Memory B cell (primary cell): ENCODE measurements around the gene UMODL1.

Source experiments
- ATAC-seq: fragments of 150-1000 bp; cut with Tn5 transposase; 2 replicates; pipeline ENCODE4 v1.10.0; 2021; ENCODE audit warnings: low read depth, mild to moderate bottlenecking, moderate library complexity
- DNase-seq, 2 donors: peaks; one replicate each; pipeline ENCODE4 v3.0.0; 2022; ENCODE audit warnings: low spot score in 2 of 2
- H3K27ac Mint-ChIP-seq: one replicate; pipeline ENCODE4 v1.8.0; 2022; ENCODE audit warnings: mild to moderate bottlenecking, moderate library complexity, mixed read lengths
- H3K27me3 Mint-ChIP-seq: one replicate; pipeline ENCODE4 v1.8.0; 2022; ENCODE audit warnings: mixed read lengths
- H3K36me3 Mint-ChIP-seq: one replicate; pipeline ENCODE4 v1.8.0; 2022; ENCODE audit warnings: mild to moderate bottlenecking, mixed read lengths
- H3K4me1 Mint-ChIP-seq: one replicate; pipeline ENCODE4 v1.8.0; 2022; ENCODE audit warnings: mixed read lengths
- H3K4me3 Mint-ChIP-seq: one replicate; pipeline ENCODE4 v1.8.0; 2022; ENCODE audit warnings: mild to moderate bottlenecking, moderate library complexity, mixed read lengths
- H3K9me3 Mint-ChIP-seq: one replicate; pipeline ENCODE4 v1.8.0; 2022; ENCODE audit warnings: mixed read lengths

UMODL1 gene

GRCh38 chr21:42085246-42086077, 14.3 kb downstream of the UMODL1 start:
- Mint-ChIP-seq H3K4me3 (no peak overlapping the region), H3K9me3 (no peaks in the 10 kb centered on the region), H3K36me3 (no peaks in the 10 kb centered on the region), H3K27ac (no peak overlapping the region), H3K4me1 (peaks cover 4% of the 10 kb centered on the region), H3K27me3 (peaks cover 4% of the 10 kb centered on the region)
- DNase-seq (no peak), ATAC-seq (no peak)

- H3K4me1 Mint-ChIP-seq: peaks cover 4% of the 10 kb centered on the region
- DNase-seq (no peak), ATAC-seq (no peak)
- no peak overlapping the region for H3K27ac Mint-ChIP-seq
- no peak overlapping the region for H3K4me3 Mint-ChIP-seq
- H3K9me3 Mint-ChIP-seq: no peaks in the 10 kb centered on the region
- H3K27me3 Mint-ChIP-seq: peaks cover 14% of the 10 kb centered on the region
- no peaks in the 10 kb centered on the region for H3K36me3 Mint-ChIP-seq
These were observed 15.9 kb downstream of the UMODL1 start for GRCh38 chr21:42086969-42087368.

- Mint-ChIP-seq H3K27me3 (peaks cover 14% of the 10 kb centered on the region), H3K9me3 (no peaks in the 10 kb centered on the region)
These were observed 17.0 kb downstream of the UMODL1 start for GRCh38 chr21:42088148-42088547.

GRCh38 chr21:42088658-42089057, 17.5 kb downstream of the UMODL1 start:
- no peak overlapping the region for H3K4me3 Mint-ChIP-seq
- no peaks in the 10 kb centered on the region for H3K36me3 Mint-ChIP-seq
- DNase-seq (no peak), ATAC-seq (no peak)
- no peaks in the 10 kb centered on the region for H3K9me3 Mint-ChIP-seq
- no peak overlapping the region for H3K27ac Mint-ChIP-seq
- no peaks in the 10 kb centered on the region for H3K4me1 Mint-ChIP-seq
- H3K27me3 Mint-ChIP-seq: peaks cover 10% of the 10 kb centered on the region

More at GRCh38 chr21:42088148-42088547, 17.0 kb downstream of the UMODL1 start:
- no peak for ATAC-seq
- H3K36me3 Mint-ChIP-seq: no peaks in the 10 kb centered on the region
- H3K27ac Mint-ChIP-seq: no peak overlapping the region
- DNase-seq: no peak
- peaks cover 4% of the 10 kb centered on the region for H3K4me1 Mint-ChIP-seq
- H3K4me3 Mint-ChIP-seq: no peak overlapping the region

DNA sequence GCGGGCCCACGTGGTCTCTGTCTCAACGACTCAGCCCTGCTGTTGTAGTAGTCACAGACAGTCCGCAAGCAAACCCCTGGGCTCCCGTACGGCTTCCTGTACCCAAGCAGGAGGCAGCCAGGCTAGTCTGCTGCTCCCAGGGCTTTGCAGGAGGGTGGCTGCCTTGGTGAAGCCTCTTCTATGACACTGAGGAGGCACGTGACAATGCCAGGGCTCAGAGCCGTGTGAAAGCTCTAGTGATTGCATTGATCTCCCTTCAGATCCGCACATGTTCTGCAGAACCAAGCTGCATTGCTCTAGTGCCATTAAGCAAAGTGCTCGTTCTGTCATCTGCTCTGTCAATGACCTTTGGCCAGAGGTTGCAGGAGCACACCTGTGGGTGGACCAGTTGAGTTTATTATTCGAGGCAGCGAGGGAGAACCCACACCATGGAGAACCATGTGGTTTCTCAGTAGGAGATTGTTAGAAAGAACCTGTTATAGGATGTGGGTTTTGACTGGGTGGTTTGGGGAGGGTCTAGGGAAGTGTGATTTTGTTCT, 18.0 kb downstream of the UMODL1 start:
- DNase-seq: no peak
- Mint-ChIP-seq H3K27ac (no peak overlapping the region), H3K4me1 (no peaks in the 10 kb centered on the region), H3K4me3 (no peak overlapping the region), H3K9me3 (no peaks in the 10 kb centered on the region), H3K36me3 (no peaks in the 10 kb centered on the region), H3K27me3 (peaks cover 10% of the 10 kb centered on the region)
- ATAC-seq: no peak

DNA sequence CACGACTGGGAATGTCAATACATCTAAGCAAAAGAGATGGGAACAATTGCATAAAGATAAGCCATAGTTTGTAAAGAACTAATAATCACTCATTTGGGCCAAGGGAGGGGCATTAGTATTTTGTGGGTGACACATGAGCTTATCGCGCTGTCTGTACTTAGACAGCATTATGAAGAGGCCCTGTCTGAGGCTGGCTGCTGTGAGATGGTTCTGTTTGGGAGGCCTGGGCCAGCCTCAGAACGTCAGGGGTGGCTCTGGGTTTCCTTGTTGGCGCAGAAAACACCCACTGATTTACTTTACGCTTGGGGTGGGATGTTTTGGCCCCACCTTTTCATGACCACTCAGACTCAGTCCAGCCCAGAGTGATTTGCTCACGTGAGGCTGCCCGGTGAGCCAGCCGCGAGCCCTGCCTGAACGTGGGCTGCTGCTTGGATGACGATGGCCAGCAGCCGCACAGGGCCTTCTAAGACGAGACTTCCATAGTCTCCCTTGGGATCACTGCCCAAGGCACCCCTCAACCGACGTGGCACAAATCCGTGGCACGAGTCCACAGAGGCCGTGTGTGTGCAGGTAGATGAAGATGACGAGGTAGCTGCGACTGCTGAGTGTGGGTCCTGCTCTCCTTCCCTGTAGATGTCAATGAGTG, 18.7 kb downstream of the UMODL1 start:
- no peaks in the 10 kb centered on the region for H3K4me1 Mint-ChIP-seq
- no peaks in the 10 kb centered on the region for H3K9me3 Mint-ChIP-seq
- no peak for DNase-seq
- H3K36me3 Mint-ChIP-seq: no peaks in the 10 kb centered on the region
- peaks cover 10% of the 10 kb centered on the region for H3K27me3 Mint-ChIP-seq
- no peak overlapping the region for H3K27ac Mint-ChIP-seq
- no peak for ATAC-seq
- H3K4me3 Mint-ChIP-seq: no peak overlapping the region

- Mint-ChIP-seq H3K36me3 (peaks cover 3% of the 10 kb centered on the region), H3K4me3 (no peak overlapping the region), H3K27ac (no peak overlapping the region), H3K4me1 (no peaks in the 10 kb centered on the region), H3K27me3 (peaks cover 14% of the 10 kb centered on the region), H3K9me3 (peaks cover 3% of the 10 kb centered on the region)
- DNase-seq (no peak), ATAC-seq (no peak)
These were observed 20.9 kb downstream of the UMODL1 start for GRCh38 chr21:42091899-42092508.

DNA sequence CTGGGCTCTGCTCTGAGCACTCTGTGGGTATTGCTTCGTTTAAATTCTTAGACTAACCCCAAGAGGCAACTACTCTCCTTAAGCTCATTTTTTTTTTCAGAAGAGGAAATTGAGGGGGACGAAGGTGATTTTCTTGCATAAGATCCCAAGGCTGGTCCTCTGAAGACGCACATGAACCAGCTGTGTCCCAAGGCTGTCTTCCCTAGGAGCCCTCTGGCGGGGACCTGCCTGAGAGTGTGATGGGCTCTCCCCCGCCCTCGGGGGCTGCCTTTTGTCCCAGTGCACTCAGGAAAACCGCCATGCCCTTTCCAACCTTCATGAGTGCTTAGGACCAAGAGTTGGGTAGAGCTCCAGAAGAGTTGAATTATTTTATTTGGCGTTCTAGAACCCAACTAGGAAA, 21.7 kb downstream of the UMODL1 start:
- ATAC-seq (no peak), DNase-seq (no peak)
- peaks cover 3% of the 10 kb centered on the region for H3K9me3 Mint-ChIP-seq
- H3K27me3 Mint-ChIP-seq: peaks cover 16% of the 10 kb centered on the region
- no peak overlapping the region for H3K4me3 Mint-ChIP-seq
- no peaks in the 10 kb centered on the region for H3K4me1 Mint-ChIP-seq
- no peak overlapping the region for H3K27ac Mint-ChIP-seq
- H3K36me3 Mint-ChIP-seq: peaks cover 3% of the 10 kb centered on the region

DNA sequence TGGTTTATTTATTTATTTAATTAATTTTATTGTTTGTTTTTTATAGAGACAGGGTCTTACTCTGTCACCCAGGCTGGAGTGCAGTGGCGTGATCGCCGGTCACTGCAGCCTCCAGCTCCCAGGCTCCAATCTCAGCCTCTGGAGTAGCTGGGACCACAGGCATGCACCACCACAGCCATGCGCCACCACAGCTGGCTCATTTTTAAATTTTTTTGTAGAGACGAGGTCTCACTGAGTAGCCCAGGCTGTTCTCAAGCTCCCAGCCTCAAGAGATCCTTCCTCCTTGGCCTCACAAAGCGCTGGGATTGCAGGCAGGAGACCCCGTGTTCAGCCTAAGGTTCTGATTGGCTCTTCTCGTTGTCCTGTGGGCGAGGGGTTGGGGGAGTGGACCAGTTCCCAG, 22.1 kb downstream of the UMODL1 start:
- ATAC-seq (no peak), DNase-seq (no peak)
- H3K4me1 Mint-ChIP-seq: no peaks in the 10 kb centered on the region
- peaks cover 16% of the 10 kb centered on the region for H3K27me3 Mint-ChIP-seq
- peaks cover 3% of the 10 kb centered on the region for H3K36me3 Mint-ChIP-seq
- H3K27ac Mint-ChIP-seq: no peak overlapping the region
- H3K4me3 Mint-ChIP-seq: no peak overlapping the region
- H3K9me3 Mint-ChIP-seq: peaks cover 3% of the 10 kb centered on the region

DNA sequence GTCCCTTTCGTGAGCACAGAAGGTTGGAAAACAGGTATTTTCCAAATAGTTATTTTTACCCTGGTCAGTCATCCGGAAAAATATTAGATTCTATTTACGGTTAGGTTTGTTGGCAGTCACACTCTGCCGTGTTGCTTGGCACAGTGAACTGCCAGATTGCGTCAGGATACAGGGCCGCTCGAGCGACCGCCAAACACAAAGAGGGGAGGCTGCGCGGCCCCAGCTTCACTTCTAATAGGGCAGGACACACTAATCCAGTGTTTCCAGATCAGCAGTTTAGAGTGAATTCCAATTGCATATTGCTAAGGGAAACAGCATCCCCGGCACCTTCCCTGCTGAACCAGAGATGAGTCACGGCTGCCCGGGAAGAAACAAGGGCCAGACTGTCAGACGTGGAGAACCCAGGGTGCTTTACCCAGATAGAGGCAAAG, 22.9 kb downstream of the UMODL1 start:
- no peak overlapping the region for H3K27ac Mint-ChIP-seq
- peaks cover 3% of the 10 kb centered on the region for H3K36me3 Mint-ChIP-seq
- peaks cover 16% of the 10 kb centered on the region for H3K27me3 Mint-ChIP-seq
- no peak overlapping the region for H3K4me3 Mint-ChIP-seq
- peaks cover 3% of the 10 kb centered on the region for H3K9me3 Mint-ChIP-seq
- ATAC-seq: no peak
- no peaks in the 10 kb centered on the region for H3K4me1 Mint-ChIP-seq
- DNase-seq: no peak

DNA sequence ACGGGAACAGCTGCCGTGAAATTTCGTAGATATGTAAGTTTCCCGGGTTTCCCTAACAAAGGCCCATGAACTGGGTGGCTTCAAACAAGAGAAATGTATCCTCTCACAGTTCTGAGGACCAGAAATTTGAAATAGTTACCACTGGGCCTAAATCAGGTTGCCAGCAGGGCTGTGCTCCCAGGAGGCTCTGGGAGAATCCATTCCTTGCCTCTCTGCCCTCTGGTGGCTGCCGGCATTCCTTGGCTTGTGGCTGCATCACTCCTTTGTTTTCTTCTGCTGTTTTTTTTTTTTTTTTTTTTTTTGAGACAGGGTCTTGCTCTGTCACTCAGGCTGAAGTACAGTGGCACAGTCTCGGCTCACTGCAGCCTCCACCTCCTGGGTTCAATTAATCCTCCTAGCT, 23.7 kb downstream of the UMODL1 start:
- DNase-seq (no peak), ATAC-seq (no peak)
- no peak overlapping the region for H3K4me3 Mint-ChIP-seq
- H3K36me3 Mint-ChIP-seq: peaks cover 3% of the 10 kb centered on the region
- H3K4me1 Mint-ChIP-seq: no peaks in the 10 kb centered on the region
- peaks cover 3% of the 10 kb centered on the region for H3K9me3 Mint-ChIP-seq
- H3K27me3 Mint-ChIP-seq: peaks cover 17% of the 10 kb centered on the region
- no peak overlapping the region for H3K27ac Mint-ChIP-seq

DNA sequence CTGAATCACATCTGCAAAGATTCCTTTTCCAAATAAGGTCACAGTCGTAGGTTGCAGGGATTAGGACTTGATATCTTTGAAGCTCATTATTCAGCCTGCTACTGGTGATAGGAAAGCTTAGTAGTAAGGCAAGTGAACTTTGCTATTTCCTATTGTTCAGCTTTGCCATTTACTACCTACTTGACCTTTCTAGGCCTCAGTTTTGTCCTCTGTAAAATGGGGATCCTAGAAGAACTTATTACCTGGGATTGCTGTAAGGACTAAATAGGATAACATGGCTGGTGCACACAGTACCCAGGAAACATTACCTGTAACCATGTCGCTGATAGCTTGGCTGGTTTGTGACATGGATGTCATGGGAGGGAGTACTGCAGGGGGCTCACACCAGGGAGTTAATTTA, 24.5 kb downstream of the UMODL1 start:
- Mint-ChIP-seq H3K36me3 (peaks cover 3% of the 10 kb centered on the region), H3K4me1 (no peaks in the 10 kb centered on the region), H3K4me3 (no peak overlapping the region), H3K27me3 (peaks cover 17% of the 10 kb centered on the region), H3K27ac (no peak overlapping the region), H3K9me3 (peaks cover 3% of the 10 kb centered on the region)
- DNase-seq: no peak
- ATAC-seq: no peak

GRCh38 chr21:42096566-42096965, 25.4 kb downstream of the UMODL1 start:
- Mint-ChIP-seq H3K4me3 (no peak overlapping the region), H3K9me3 (peaks cover 3% of the 10 kb centered on the region), H3K4me1 (no peaks in the 10 kb centered on the region), H3K36me3 (peaks cover 3% of the 10 kb centered on the region), H3K27me3 (peaks cover 14% of the 10 kb centered on the region), H3K27ac (no peak overlapping the region)
- DNase-seq (no peak), ATAC-seq (no peak)

DNA sequence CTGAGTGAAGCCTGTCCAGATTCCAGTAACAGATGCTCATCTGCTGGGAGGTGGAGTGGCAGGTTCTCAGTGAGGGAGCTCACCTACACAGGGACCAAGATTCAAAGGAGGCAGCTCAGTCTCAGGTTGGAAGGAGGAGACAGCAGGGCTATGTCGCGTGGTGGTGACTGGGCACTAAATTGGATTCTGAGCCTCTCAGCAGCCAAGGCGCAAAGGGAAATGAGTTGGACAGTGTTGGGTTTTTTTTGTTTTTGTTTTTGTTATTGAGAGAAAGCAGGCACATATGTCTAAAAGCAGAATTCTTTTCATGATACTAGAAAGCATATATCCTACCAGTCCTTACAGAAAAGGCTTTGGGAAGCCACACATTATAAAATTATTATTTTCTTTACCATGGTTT, 26.2 kb downstream of the UMODL1 start:
- ATAC-seq (no peak), DNase-seq (no peak)
- H3K27me3 Mint-ChIP-seq: peaks cover 11% of the 10 kb centered on the region
- H3K27ac Mint-ChIP-seq: no peak overlapping the region
- H3K4me3 Mint-ChIP-seq: no peak overlapping the region
- H3K4me1 Mint-ChIP-seq: no peaks in the 10 kb centered on the region
- H3K9me3 Mint-ChIP-seq: peaks cover 3% of the 10 kb centered on the region
- peaks cover 3% of the 10 kb centered on the region for H3K36me3 Mint-ChIP-seq
